GM06990 (cell line): ENCODE data around the gene ALKBH6.

Source experiments
- DNase-seq: peaks from one replicate; pipeline ENCODE4 v3.0.0-alpha.2; 2011; ENCODE audit not compliant: insufficient read length; ENCODE audit errors: extremely low read depth
- H3K27me3 ChIP-seq: replicated peaks from 2 replicates; pipeline ENCODE4 v1.6.0; 2011; ENCODE audit warnings: low read length; ENCODE audit not compliant: control insufficient read depth, insufficient read depth
- H3K36me3 ChIP-seq: 2 replicates; pipeline ENCODE4 v1.5.1; 2011; ENCODE audit warnings: low read length; ENCODE audit not compliant: control insufficient read depth, insufficient read depth
- H3K4me3 ChIP-seq: replicated peaks from 2 replicates; pipeline ENCODE4 v1.5.1; 2011; ENCODE audit warnings: low read depth, mild to moderate bottlenecking, control low read depth, low read length
- TF ChIP-seq, protein P1 (sequence below): IDR thresholded peaks from 2 replicates; pipeline ENCODE4 v1.5.1; 2011; ENCODE audit warnings: low read length, control low read depth, mild to moderate bottlenecking, inconsistent platforms; ENCODE audit not compliant: insufficient read depth, poor library complexity, severe bottlenecking

Gene ALKBH6

DNA sequence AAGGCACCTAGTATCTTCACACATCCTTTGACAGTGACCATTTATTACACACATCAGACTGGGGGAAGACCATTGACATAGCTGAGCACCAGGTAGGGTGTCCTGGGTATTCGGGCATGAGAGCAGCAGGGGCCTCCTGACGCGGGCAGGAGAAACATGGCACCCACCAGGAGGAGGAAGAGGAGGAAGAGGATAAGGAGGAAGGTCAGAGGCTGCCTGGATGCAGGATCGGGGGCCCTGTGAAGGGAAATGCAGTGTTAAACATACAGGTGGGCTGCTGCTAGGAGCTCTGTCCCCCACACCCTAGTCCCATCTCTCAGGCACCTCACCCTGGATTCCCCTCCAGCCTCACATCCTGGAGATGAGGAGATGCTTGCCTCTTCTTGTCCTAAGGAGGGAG, 10.7 kb downstream of the ALKBH6 start:
- Histone ChIP-seq H3K4me3 (no peak overlapping the region), H3K36me3 (peaks cover 12% of the 10 kb centered on the region), H3K27me3 (no peaks in the 10 kb centered on the region)
- DNase-seq: no peak
- TF ChIP-seq, protein P1, sequence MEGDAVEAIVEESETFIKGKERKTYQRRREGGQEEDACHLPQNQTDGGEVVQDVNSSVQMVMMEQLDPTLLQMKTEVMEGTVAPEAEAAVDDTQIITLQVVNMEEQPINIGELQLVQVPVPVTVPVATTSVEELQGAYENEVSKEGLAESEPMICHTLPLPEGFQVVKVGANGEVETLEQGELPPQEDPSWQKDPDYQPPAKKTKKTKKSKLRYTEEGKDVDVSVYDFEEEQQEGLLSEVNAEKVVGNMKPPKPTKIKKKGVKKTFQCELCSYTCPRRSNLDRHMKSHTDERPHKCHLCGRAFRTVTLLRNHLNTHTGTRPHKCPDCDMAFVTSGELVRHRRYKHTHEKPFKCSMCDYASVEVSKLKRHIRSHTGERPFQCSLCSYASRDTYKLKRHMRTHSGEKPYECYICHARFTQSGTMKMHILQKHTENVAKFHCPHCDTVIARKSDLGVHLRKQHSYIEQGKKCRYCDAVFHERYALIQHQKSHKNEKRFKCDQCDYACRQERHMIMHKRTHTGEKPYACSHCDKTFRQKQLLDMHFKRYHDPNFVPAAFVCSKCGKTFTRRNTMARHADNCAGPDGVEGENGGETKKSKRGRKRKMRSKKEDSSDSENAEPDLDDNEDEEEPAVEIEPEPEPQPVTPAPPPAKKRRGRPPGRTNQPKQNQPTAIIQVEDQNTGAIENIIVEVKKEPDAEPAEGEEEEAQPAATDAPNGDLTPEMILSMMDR: no peak

DNA sequence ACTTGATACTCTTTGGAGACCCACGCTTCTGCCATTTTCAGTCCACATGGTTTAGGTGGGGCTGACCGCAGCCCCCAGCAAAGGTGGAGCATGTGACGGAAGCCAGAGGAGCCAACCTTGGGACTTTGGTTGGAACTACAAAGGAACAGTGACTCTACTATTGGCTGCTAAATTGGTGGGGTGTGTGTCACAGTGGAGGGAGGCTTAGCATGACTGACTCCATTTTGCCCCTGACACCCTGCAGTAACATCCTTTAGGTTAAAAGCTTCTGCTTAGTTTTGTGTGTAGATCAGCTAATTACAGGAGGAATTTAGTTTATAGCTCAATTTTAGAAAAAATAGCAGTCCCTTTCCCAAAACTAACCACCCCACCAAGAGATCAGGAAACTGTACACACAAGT, 12.4 kb downstream of the ALKBH6 start:
- DNase-seq: no peak
- no peak overlapping the region for H3K4me3 ChIP-seq
- no peaks in the 10 kb centered on the region for H3K27me3 ChIP-seq
- TF ChIP-seq, protein P1: no peak
- H3K36me3 ChIP-seq: peaks cover 16% of the 10 kb centered on the region

DNA sequence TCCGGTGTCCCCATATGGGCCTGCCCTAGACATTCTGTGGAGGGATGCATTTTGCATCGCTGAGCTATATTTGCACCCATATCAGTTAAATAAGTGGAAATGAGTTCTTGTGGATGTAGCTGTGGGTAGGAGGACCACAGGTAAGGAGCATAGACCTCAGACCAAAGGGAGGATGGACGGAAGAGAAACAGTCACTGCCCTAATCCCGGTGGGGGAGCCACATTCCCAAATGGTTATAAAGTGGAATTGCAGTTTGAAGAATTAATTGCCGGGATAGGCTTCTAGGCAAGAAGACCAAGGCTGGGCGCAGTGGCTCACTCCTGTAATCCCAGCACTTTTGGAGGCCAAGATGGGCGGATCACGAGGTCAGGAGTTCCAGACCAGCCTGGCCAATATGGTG, 17.2 kb downstream of the ALKBH6 start:
- TF ChIP-seq, protein P1: no peak
- H3K4me3 ChIP-seq: no peak overlapping the region; the same call in 1 of the 2 replicates
- H3K36me3 ChIP-seq: peaks cover 12% of the 10 kb centered on the region
- DNase-seq: no peak
- no peaks in the 10 kb centered on the region for H3K27me3 ChIP-seq

GRCh38 chr19:35995048-35995993, 18.7 kb downstream of the ALKBH6 start, which contains the start of gene SDHAF1:
Gene SDHAF1, plus strand, starts transcription at chr19:35995188. Its CDS starts 87 bp downstream, at chr19:35995275.
- DNase-seq: peak; percentile 96
- Histone ChIP-seq H3K36me3 (peaks cover 8% of the 10 kb centered on the region), H3K27me3 (no peaks in the 10 kb centered on the region), H3K4me3 (peak within 1 kb of the TSS; percentile 78)
- TF ChIP-seq, protein P1: no peak

DNA sequence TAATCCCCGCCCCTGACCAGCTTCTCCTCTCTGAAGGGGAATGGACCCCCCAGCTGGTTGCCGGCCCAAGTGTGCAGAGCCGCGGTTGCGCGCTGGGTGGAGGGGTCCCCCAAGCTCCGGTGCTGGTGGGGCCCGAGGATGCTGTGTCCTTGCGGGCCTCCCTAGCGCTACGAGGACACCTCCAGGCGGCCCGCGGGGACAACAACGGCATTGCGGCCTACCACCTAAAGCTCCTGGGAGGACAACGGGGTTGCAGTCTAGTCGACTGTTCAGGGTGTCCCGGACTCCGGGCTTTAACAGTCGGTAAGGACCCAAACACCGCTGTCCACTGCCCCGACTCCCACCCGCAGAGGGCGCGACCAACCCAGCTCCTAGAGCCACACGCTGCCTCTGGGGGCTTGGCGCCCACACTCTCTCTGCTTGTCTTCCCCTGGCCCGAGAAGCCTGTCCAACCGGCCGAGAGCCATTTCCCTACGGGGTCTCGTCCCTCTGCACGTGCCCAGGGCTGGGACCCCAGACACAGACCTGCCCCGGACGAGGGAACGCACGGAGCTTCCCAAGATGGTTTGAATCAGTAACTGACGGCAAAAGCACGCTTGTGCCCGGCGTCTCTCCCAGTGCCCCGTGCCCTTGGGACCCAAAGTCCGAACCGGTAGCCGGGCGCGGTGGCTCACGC, 20.0 kb downstream of the ALKBH6 start:
- peak overlapping the region; percentile 78 for H3K4me3 ChIP-seq
- DNase-seq: no peak
- H3K36me3 ChIP-seq: peaks cover 7% of the 10 kb centered on the region
- no peaks in the 10 kb centered on the region for H3K27me3 ChIP-seq
- TF ChIP-seq, protein P1: no peak
